OCI-LY3 (cell line): ENCODE results near the gene BMP7.

Experiments used
- EZH2phosphoT487 ChIP-seq: fragments of 200-600 bp; shearing (Covaris generic); IDR thresholded peaks from 2 replicates; pipeline ENCODE4 v1.6.1; 2018; ENCODE audit warnings: antibody characterized with exemption, mixed run types, low read depth
- TF ChIP-seq, protein P1 (sequence below): fragments of 200-600, 300-600 bp; sonication (generic); IDR thresholded peaks from 2 replicates; pipeline ENCODE4 v1.5.1; 2014; ENCODE audit warnings: antibody characterized with exemption, low read length, low read depth

DNA sequence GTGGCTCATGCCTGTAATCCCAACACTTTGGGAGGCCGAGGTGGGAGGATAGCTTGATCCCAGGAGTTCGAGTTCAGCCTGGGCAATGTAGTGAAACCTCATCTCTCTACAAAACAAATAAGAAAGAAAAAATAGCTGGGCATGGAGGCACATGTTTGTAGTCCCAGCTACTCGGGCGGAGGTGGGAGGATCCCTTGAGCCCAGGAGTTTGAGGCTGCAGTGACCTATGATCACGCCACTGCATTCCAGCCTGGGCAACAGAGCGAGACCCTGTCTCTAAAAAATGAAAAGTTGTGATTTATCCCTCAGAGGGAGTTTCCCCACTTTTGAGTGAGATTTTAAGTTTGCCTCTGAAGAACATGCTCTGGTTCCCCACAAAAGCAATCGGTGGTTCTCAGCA is 17.4 kb upstream of the BMP7 start:
- TF ChIP-seq, protein P1, sequence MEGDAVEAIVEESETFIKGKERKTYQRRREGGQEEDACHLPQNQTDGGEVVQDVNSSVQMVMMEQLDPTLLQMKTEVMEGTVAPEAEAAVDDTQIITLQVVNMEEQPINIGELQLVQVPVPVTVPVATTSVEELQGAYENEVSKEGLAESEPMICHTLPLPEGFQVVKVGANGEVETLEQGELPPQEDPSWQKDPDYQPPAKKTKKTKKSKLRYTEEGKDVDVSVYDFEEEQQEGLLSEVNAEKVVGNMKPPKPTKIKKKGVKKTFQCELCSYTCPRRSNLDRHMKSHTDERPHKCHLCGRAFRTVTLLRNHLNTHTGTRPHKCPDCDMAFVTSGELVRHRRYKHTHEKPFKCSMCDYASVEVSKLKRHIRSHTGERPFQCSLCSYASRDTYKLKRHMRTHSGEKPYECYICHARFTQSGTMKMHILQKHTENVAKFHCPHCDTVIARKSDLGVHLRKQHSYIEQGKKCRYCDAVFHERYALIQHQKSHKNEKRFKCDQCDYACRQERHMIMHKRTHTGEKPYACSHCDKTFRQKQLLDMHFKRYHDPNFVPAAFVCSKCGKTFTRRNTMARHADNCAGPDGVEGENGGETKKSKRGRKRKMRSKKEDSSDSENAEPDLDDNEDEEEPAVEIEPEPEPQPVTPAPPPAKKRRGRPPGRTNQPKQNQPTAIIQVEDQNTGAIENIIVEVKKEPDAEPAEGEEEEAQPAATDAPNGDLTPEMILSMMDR: no peak
- TF ChIP-seq EZH2phosphoT487: no peak
